HL-60/S4 (cell line): ENCODE results near the gene DCUN1D1.

Source experiments
- in situ Hi-C: fragments of 300-500 bp; cut with MboI; formaldehyde crosslinking; loops from 2 replicates; pipeline ENCODE4 v1.14.3; 2022; ENCODE audit warnings: low sequenced_read_pairs

Gene DCUN1D1

DNA sequence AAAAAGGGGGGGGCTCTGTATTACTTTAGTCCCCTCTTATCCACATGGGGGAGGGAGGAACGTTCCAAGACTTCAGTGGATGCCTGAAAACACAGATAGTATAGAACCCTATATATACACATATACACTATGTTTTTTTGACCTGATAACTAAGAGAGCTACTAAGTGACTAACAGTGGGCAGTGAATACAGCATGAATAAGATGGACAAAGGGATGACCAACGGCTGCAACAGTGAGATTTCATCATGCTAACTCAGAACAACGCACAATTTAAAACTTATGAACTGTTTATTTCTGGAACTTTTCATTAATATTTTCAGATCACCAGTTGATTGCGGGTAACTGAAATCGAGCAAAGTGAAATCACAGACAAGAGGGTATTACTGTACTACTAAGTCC is 7.3 kb downstream of the DCUN1D1 start:
- in situ Hi-C loops = no loop called here

- in situ Hi-C loops = no loop called here
Measured at GRCh38 chr3:182972387-182972786, 8.0 kb downstream of the DCUN1D1 start.

DNA sequence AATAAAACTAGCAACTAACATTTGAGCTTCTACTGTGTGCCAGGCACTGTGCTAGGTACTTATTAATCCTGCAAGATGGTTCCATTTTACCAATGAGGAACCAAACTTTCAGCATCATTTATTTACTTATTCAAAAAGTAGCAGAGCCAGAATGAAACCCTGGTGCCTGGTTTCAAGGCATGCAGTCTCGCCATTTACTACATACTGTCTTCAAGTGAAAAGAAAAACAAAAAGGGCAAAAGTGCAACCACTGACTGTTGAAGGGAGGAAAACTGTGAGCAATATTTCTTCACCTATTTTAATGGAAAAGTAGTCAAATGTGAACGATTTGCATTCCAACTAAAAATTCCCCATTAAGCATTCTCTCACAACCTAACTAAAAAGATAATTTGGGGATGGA is 8.7 kb downstream of the DCUN1D1 start:
- in situ Hi-C loops = no loop called here

- in situ Hi-C loops = no loop called here
Measured at GRCh38 chr3:182970811-182971418, 9.4 kb downstream of the DCUN1D1 start.

- in situ Hi-C loops = no loop called here
Measured at GRCh38 chr3:182969853-182970252, 10.5 kb downstream of the DCUN1D1 start.

GRCh38 chr3:182969277-182969676 is 11.1 kb downstream of the DCUN1D1 start:
- in situ Hi-C loops = no loop called here

DNA sequence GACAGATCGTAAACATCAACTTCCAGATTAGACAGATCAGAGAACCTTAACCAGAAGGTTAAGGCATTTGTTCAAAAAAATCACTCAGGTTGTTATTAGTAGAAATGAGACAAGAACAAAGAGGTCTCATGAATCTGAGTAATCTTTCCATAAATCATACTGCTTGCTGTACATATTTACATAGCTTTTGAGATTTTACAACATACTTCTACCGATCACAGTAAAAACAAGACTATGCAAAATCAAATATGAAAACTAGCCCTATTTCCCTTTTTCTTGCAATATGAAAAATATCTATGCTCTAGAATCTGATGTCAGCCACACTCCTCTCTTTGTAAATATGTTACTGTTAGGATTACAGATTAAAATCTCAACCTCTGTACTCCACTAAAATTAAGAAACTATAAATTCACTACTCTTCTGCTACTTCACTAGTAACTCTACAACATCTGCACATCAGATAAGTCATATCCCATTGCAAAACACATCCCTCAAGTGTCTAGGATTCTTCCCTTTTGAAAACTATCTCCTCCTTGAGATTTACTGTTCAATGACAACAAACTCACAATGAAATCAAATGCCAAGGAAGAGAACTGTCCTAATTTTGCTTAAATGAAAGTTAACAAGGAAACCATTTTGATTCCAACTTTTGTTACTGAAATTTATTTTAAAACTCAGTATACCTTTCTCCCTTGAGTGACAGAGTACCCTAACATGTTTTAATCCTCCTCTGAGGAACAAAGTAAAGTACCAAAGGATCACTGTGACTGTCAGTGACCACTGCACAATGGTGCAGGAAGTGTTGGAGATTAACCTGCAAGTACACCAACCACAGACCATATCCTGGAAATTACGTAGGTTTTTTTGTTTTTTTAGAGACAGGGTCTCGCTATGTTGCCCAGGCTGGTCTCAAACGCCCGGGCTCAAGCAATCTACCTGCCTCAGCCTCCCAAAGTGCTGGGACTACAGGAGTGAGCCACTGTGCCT is 12.8 kb downstream of the DCUN1D1 start:
- in situ Hi-C loops = no loop called here

GRCh38 chr3:182965861-182966366 is 14.4 kb downstream of the DCUN1D1 start:
- in situ Hi-C loops = no loop called here

GRCh38 chr3:182964179-182964578 is 16.2 kb downstream of the DCUN1D1 start:
- in situ Hi-C loops = no loop called here

DNA sequence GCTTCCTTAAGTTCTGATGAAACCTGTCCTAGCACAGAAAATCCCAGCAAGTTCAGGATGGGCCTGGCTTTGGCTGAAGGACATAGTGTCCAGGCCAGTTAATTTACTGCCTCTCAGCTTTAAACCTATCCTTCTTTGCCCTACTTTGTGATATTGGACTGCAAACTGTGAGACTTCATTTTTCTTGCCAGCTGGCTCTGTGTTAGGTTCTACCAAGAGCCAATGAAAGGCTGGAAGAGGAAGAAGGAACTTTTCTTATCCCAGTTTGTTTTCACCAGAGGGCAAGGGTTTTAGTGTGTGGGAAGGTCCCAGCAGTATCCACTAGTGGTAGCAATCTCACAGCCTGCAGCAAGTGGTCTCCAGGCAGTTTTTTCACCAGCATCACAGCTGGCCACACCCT is 18.2 kb downstream of the DCUN1D1 start:
- in situ Hi-C loops = no loop called here

DNA sequence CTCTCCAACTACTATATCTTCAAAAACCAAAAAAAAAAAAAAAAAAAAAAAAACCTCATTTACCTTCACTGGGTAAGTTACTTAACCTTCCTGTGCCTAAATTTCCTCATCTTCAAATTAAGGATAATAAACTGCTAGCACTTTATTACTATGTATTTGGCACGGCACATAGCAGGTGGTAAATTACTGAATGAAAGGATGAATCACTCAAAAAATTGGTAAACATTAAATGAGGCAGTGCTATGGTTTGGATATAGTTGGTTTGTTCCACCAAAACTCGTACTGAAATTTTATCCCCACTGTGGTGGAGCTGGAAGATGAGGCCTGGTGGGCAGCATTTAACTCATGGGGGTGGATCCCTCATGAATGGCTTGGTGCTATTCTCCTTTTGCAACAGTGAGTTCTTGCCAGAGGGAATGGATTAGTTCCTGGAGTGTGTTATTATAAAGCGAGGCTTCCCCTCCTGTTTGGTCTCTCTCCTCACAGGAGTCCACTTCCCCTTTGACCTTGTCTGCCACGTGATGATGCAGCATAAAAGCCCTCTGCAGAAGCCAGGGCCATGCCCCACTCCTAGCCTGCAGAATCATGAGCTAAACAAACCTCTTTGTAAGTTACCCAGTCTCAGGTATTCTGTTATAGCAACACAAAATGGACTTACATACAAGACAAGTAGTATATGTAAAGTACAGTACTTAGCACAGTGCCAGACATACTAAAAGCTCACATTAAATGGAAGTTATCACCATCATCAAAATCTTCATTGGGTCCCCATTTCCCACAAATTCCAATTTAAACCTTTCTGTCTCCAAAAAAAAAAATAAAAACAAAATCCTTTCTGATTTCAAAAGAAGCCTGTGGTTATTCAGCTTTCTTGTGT is 20.6 kb downstream of the DCUN1D1 start:
- in situ Hi-C loops = no loop called here

DNA sequence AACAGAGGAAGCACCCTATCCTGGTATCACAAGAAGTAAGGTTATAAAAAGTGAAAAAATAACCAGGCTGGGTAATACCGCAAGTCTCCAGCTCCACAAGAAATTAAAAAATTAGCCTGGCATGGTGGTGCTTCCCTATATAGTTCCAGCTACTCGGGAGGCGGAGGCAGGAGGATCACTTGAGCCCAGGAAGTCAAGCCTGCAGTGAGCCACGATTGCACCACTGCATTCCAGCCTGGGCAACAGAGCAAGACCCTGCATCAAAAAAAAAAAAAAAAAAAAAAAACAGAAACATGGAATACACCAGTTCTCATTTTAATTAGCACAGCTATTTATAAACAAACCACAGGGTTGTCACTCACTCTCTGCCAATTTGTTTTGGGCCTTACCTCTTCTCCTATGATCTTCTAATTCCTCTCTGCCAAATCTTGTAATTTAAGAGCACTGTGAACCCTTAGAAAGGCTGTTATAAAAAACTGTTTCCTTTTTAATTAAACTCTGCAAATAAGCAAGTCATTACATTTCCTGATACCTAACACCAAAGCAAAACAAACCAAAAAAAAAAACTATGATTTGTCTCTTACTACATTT is 22.6 kb downstream of the DCUN1D1 start:
- in situ Hi-C loops = no loop called here

DNA sequence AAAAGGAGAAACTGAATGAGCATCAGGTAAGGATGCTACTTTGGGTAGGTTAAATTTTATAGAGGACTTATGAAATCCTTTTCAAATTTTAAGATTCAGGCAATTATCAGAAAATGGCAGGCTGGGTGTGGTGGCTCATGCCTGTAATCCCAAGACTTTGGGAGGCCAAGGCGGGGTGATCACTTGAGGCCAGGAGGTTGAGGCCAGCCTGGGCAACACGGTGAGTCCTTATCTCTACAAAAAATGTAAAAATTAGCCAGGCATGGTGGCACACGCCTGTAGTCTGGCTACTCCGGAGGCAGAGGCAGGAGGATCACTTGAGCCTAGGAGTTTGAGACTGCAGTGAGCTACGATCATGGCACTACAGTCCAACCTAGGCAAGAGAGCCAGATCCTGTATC is 23.1 kb downstream of the DCUN1D1 start:
- in situ Hi-C loops = no loop called here

- in situ Hi-C loops = no loop called here
Measured at GRCh38 chr3:182954553-182955235, 25.6 kb downstream of the DCUN1D1 start.

DNA sequence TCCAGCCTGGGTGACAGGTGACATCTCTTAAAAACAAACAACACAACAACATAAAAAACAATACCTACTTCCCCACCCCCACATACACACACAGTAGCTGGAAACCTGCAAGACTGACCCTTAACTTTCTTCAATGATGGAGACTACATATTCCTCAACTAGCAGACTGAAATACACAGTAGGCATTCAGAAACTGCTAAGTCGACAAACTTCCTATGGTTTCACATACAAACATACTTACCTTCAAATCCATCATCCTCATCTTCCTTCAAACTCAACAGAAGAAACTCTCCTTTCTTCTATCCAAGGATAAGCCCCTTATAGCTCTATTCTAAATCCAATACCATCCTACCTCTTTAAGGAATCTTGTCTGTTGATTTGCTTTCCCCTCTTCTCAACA is 30.6 kb downstream of the DCUN1D1 start:
- in situ Hi-C loops = no loop called here

DNA sequence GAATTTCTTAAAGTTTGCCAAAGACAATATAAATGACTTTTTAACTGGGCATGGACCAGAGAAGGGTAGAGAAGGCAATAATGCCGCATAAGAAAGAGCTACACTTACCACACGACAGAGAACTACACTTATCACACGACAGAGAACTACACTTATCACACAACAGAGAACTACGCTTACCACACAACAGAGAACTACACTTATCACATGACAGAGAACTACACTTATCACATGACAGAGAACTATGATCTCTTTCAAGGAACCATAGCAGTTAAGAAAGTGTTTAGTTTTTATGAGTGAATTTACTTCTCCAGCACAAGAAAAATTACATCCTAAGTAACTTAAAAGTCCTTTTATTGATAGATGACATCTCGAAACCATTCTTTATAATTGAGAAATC is 32.0 kb downstream of the DCUN1D1 start:
- in situ Hi-C loops = no loop called here

- in situ Hi-C loops = no loop called here
Measured at GRCh38 chr3:182947888-182948287, 32.5 kb downstream of the DCUN1D1 start.

DNA sequence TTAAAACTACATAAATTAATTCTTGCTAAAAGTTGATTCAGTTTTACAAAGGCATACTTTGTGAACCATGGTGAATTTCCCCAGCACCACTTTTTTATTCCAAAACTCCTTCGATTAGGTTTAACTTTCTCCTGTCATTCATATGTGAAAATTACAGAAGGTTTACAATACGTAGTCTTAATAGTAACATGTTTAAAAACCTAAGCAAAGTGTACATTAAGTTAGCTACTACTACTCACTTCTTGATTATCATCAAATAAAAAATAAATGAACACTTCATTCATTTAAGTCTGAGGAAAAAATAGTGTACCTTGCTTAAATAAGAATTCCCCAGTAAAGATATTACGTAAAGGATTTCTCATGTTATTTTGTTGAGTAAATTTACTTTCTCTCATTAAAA is 38.6 kb downstream of the DCUN1D1 start:
- in situ Hi-C loops = no loop called here

DNA sequence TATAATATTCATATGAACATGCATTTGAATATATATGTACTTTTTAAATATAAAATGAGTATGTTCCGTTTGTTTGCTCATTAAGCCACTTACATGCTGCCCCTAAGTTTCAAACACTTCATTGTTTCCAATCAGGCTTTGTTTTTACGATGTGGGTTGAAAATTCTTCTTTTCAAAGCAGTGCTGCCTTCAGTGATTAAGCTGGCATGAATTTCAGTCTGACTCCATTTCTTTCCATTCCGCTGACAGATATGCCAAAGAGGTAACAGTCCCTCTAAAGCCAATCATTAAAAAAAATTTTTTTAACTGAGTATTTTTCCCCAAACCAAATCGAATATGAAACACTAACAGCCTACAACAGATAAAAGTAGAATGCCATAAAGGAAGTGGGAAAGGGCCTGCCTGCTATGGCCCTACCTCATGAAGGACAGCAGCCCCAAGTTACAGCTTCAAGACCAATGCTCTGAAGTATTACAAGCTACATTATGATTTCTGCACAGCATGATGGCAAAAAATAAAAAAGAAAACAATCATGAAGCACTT is 40.0 kb downstream of the DCUN1D1 start:
- in situ Hi-C loops = no loop called here
